HG02840 (cell line): ENCODE results near the gene GALM.
"Not testable (repeated sequence)": the region's sequence is repeated elsewhere in the genome, so short reads cannot be mapped to it uniquely, and the experiment has no call there.

ENCODE experiments used
- ATAC-seq: cut with Tn5 transposase; IDR thresholded peaks from one replicate; pipeline ENCODE4 v1.9.1; 2021; ENCODE audit warnings: mild to moderate bottlenecking, moderate library complexity, moderate number of reproducible peaks; ENCODE audit not compliant: unreplicated experiment, low FRiP score

The GALM gene

GRCh38 chr2:38706846-38707345 is 41.0 kb downstream of the GALM start:
- ATAC-seq: no peak

GRCh38 chr2:38708491-38708890 is 42.6 kb downstream of the GALM start:
- not testable (repeated sequence) for ATAC-seq

GRCh38 chr2:38708900-38709566 is 43.1 kb downstream of the GALM start:
- ATAC-seq: no peak

DNA sequence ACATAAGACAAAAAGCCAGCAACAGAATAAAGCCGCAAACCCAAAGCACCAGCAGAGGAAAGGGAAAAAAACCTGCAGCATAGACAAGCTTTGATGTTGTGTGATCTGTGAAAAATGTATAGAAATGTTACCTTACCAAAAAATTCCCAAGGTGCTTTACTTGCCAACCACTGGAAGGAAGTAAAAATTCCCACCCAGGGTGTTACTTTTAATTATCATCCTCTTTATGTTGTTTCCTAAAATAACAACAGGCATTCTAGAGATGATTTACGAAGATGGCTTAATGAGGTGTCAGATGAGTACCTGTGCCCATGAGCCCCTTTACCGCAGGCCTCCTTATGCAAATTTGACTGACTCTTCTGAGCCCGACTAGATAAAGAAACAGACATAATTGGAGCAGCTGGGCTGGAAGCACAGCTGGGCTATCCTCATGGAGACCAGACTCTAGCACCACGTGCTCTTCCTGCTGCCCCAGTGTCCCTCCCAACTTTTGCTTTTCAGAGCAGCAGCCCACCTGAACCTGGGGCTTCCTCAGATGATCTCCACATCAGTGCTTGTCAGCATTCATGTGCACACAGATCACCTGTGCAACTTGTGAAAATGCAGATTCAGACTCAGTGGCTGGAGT is 43.8 kb downstream of the GALM start:
- ATAC-seq: peak; percentile 62

- ATAC-seq: no peak
Measured at GRCh38 chr2:38711558-38711957, 45.6 kb downstream of the GALM start.

DNA sequence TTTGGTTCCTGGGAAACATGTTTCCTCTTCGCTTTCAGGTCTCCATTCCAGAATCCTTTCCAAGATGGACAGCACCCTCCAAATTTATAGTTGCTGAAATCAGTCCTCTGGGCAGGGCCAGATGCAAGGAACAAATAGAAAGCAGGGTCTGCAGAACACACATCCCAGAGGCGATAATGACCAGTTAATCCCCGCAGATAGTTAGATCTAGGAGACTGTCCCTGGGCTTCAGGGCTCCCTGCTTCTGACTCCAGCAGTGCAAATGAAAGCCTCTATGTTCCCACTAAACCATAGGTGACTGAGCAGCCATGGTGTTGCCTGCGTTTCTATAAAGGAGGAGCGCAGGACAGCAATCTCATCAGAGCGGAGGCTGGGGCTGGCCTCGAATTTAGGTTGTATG is 46.5 kb downstream of the GALM start:
- no peak for ATAC-seq

DNA sequence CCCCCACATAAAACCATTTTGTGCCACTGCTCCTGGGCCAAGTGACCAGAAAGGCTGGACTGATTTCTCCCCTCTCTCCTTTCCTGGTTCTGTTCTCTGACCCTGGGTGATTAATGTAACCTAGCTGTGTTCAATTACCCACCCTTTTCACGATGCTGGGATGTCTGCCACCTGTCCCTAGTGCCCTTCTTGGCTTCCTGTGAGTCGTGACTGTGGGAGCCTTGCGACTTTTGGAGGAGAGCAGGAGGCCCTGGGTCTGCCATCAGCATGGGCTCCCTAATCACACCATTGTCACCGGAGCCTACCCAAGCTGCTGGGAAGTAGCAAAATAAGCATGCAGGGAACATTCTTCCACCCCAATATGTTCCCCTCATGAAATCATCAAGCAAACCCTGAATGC is 47.0 kb downstream of the GALM start:
- ATAC-seq: no peak

DNA sequence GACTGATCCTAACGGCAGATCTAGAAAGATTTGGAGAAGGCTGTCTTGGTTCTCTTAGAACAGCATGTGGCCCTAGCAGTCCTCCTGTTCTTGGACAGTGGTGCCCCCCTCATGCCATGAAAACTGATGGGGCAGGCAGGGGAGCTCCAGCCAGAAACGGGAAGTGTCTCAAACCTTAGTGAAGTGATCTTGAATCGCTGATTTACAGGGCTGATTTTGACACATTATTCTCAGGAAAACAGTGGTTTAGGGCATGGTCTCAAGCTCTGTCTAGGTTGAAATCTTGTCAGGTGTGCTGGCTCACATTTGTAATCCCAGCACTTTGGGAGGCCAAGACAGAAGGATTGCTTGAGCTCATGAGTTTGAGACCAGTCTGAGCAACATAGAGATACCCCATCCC is 47.4 kb downstream of the GALM start:
- ATAC-seq: no peak

- not testable (repeated sequence) for ATAC-seq
Measured at GRCh38 chr2:38714941-38715340, 49.0 kb downstream of the GALM start.

GRCh38 chr2:38716185-38716584 is 50.3 kb downstream of the GALM start:
- ATAC-seq: no peak

DNA sequence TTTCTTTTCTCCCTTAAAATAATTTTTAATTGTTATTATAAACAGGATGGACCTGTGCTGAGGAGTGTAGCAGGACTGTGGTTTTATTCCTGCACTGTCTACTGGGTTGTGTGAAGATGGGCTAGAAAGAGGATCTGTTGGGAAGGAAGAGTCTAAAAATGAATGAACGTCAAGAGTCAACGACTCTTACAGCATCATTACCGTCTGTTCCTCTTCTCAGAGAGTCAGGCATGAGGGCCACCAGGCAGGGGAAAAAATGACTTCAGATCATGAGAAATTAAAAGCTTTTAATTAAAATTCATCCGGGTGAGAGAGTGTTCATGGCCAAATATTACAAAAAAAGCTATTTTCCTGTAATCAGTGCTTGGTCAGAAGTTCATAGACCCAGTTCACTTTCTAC is 52.7 kb downstream of the GALM start:
- ATAC-seq: no peak

DNA sequence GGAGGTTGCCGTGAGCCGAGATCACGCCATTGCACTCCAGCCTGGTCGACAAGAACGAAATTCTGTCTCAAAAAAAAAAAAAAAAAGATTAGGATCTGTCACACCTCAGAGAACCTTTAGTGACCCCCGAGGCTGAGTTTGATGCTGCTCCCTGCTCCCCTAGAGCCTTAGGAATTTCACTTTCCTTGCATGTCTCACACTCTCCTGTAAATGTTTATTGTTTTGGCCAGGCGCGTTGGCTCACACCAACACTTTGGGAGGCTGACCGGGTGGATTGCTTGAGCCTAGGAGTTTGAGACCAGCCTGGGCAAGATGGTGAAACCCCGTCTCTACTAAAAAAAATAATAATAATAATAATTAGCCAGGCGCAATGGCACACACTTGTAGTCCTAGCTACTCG is 53.8 kb downstream of the GALM start:
- ATAC-seq: no peak

DNA sequence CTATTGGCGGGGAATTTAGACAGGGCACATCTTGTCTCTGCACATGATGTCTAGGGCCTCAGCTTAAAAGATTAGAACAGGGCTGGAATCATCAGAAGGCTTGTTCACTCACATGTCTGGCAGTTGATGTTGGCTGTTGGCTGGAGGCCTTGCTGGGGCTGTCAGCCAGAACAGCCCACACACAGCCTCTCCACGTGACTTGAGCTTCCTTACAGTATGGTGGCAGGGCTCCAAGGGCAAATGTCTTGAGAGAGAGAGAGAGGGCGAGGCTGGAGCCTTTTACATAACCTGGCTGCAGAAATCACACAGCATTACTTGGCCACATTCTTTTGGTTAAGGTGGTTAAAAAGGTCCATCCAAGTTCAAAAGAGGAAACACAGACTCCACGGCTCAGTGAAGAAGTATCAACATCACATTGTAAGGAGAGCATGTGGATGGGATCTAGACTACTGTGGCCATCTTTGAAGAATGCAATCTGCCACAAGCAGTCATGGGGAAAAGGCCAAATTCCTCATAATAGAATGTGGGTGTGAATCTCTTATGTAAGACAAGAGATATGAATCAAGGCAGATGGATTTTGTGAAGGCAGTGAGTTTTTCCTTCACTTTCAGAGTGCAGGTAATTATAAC is 54.8 kb downstream of the GALM start:
- no peak for ATAC-seq

- ATAC-seq: peak; percentile 43
Measured at GRCh38 chr2:38722271-38723061, 56.6 kb downstream of the GALM start.

GRCh38 chr2:38723173-38723572 is 57.3 kb downstream of the GALM start:
- peak; percentile 38 for ATAC-seq

DNA sequence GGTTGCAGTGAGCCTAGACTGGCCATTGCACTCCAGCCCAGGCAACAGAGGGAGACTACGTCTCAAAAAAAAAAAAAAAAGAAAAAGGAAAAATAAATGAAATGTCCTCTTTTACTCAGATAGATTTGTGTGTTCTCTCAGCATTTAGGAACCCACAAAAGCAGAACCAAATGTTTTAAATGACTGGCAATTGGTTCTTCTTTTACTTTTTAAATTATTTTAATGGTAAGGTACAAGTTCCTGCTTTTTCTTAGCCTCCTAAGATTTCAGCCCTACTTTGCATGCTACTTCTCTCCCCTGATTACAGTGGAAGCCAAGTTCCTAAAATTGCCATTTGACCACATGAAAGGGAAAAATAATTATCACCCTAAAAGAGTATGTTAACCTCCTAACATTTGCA is 61.7 kb downstream of the GALM start:
- ATAC-seq: no peak

DNA sequence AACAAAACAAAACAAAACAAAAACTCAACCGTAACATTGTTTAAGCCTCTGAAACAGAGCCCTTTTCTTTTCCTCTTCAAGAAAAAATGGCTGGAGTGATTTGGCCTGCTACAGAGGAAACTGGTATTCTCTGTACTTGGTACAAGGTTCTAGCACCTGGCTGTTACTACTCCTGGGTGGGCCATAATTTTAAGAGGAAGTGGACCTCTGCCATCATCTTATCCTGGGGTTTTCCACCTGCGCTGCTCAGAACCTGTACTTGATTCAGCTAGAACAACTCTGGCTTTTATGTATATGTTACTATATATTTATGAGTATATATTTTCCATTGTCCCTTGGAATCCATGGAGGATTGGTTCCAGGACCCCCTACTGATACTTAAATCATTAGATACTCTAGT is 62.8 kb downstream of the GALM start:
- ATAC-seq: no peak

DNA sequence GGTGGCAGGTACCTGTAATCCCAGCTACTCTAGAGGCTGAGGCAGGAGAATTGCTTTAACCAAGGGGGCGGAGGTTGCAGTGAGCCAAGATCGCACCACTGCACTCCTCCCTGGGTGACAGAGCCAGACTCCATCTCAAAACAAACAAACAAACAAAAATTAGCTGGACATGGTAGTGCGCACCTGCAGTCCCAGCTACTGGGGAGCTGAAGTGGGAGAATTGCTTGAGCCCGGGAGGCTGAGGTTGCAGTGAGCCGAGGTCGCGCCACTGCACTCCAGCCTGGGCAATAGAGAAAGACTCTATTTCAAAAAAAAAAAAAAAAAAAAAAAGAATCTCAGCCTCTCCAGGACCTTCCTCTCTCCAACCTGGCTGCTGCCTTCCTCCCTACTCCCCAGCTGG is 65.2 kb downstream of the GALM start:
- ATAC-seq: no peak

DNA sequence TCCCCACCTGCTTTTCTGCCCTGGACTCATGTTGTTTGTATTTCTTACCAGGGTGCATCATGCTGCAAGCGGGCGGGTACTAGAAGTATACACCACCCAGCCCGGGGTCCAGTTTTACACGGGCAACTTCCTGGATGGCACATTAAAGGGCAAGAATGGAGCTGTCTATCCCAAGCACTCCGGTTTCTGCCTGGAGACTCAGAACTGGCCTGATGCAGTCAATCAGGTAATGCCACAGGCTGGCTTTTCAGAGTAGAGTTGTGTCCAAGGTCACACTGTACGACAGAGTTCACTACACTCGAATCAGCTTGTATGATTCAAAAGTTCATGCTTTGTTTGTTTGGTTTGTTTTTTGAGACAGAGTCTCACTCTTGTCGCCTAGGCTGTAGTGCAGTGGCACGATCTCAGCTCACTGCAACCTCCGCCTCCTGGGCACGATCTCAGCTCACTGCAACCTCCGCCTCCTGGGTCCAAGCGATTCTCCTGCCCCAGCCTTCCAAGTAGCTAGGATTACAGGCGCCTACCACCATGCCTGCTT is 65.8 kb downstream of the GALM start:
- ATAC-seq: no peak

- no peak for ATAC-seq
Measured at GRCh38 chr2:38733300-38733971, 67.5 kb downstream of the GALM start.
